HG02798 (cell line): ENCODE data around the gene BDH1.

Experiments used
- ATAC-seq: cut with Tn5 transposase; IDR thresholded peaks from one replicate; pipeline ENCODE4 v1.9.1; 2021; ENCODE audit warnings: mild to moderate bottlenecking; ENCODE audit not compliant: unreplicated experiment, poor library complexity

Gene BDH1

DNA sequence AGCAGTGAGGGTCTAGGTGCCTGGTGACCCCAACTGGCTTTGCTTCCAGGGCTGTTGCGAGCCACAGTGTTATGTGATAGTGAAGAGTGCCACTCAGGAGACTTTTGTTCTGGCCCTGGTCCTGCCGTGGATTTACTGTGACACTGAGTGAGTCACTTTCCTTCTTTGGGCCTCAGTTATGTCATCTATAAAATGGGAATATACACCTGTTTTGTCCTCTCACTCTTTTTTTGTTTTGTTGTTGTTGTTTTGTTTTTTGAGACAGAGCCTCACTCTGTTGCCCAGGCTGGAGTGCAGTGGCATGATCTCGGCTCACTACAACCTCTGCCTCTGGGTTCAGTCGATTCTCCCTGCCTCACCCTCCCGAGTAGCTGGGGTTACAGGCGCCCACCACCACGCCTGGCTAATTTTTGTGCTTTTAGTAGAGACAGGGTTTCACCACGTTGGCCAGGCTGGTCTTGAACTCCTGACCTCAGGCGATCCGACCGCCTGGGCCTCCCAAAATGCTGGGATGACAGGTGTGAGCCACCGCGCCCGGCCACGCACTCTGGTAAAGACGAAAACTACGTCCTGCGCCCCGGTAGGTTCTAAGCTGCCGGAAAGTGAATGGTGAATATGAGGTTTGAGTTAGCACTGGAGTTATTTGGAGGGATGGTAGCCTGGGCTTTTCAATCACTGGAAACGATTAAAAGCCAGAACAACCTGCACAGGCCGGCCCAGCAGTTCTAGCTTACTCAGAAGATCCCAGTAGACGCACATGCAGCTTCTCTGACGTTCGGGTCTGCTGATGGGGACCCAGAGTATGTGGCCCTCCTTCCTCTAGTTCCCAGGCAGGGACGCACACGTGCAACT lies 46.6 kb downstream of the BDH1 start:
- no peak for ATAC-seq

DNA sequence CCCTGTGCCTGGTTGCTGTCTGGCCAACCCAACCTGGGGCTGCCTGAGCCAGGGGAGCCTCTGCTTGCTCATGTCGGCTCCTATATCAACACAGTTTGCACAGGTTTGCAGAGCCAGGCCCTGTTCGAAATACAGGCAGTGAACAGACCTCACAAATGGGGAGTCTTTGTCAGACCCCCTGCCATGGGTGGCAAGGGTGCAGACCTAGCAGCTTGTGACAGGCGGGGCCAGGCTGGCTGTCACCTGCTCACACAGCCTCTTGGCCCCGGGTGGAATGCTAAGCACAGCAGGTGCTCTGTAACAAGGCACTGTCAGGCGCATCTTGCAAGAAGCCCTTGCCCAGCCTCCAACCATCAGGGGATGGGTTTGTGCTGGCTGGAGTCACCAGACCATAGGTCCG lies 47.3 kb downstream of the BDH1 start:
- ATAC-seq, result no peak

GRCh38 chr3:197508051-197508451 lies 47.7 kb downstream of the BDH1 start:
- ATAC-seq, result no peak

GRCh38 chr3:197507541-197507940 lies 48.2 kb downstream of the BDH1 start:
- no peak for ATAC-seq

DNA sequence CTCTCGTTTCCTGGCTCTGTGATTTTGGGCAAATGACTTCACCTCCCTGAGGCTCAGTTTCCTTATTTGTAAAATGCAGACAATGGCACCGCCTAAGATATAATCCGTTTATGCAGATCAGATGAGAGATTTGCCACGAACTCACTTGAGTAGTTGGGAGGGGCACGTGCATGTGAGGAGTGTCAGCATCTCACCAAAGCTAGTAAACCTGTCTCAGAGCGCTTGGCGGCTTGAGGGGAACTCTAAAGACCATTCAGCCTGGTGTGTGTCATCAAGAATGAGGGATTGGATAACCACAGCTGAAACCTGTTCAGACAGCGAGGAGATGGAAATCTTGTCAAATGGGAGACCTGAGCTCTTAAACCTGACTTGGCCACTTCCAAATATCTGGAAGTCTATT lies 48.7 kb downstream of the BDH1 start:
- ATAC-seq, result no peak

GRCh38 chr3:197505796-197506548 lies 49.8 kb downstream of the BDH1 start:
- ATAC-seq, result no peak

DNA sequence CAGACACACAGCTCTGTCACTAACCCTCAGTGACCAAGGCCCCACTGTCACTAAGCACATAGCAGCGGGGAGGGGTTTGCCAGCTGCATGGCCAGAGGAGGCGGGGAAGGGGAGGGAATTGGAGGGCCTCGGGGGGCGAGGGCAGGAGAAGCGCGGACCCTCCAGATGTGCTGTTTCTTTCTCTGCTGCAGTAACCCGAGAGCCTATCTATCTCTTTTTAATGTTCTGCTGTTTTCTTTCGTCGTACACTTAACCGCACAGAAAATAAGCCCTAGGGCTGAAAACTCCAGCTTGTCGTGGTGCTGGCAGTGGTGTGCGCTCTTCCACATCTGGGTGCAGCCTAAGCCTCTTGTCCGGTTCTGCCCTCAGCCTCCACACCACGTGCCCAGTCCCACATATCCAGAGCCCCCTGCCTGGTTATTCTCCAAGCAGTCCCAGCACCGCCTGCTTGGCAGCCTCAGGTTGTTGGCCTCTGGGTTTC lies 51.1 kb downstream of the BDH1 start:
- no peak for ATAC-seq

DNA sequence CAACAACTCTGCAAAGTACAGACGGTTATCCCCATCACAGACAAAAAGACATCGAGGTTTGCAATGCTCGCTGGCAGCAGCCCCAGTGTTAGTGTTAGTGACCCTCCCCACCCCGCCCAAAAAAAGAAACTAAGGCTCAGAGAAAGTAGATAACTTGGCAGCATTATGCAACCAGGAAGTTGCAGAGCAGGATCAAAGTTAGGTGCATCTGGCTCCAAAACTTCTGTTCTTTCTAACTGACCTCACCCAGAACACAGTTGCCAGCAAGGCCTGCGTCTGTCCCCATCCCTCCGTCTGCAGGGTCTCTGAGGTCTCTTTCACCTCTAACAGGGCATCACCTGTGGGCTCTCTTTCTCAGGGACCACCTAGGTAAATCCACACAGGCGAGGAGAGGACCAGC lies 51.5 kb downstream of the BDH1 start:
- ATAC-seq, result no peak

GRCh38 chr3:197503652-197504051 lies 52.1 kb downstream of the BDH1 start:
- ATAC-seq, result no peak

GRCh38 chr3:197501879-197502620 lies 53.7 kb downstream of the BDH1 start:
- peak; percentile 67 for ATAC-seq

DNA sequence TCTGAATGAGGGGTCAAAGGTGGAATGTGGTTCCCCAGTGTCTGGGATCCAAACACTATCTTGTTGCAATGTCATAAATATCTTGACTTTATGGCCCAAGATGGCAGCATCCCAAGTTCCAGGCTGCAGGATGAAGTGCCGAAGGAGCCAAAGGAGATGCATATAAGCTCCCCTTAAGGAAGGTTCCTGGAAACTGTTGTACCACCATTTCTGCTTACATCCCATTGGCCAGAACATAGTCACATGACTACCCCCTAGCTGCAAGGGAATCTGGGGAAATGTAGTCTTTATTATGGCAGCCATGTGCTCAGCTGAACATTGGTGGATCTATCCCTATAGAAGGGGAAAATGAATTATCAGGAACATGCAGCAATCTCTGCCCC lies 54.3 kb downstream of the BDH1 start:
- ATAC-seq, result peak; percentile 17

GRCh38 chr3:197500812-197501211 lies 55.0 kb downstream of the BDH1 start:
- no peak for ATAC-seq

GRCh38 chr3:197499427-197499826 lies 56.3 kb downstream of the BDH1 start:
- ATAC-seq, result no peak

- ATAC-seq, result no peak
Observed at GRCh38 chr3:197498499-197499241, 57.1 kb downstream of the BDH1 start.

GRCh38 chr3:197496746-197497125 lies 59.0 kb downstream of the BDH1 start:
- ATAC-seq, result no peak

GRCh38 chr3:197495999-197496745 lies 59.6 kb downstream of the BDH1 start:
- ATAC-seq, result no peak

DNA sequence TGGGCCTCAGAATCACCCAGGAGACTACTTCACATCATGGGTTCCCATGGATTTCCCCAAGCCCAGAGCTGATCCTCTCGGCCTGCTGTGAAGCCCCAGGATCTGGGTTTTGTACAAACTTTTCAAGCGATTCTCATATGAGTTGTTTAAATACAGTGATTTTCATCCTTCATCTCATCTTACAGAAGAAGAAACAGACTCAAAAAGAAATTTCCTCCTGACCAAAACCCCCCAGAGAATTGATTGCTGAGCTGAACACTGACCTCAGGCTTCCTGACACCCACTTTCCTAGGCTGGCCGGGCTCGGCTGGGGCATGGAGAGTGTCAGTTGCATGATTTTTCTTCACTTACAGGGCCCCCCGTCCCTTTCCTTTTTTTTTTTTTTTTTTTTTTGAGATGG lies 60.3 kb downstream of the BDH1 start:
- ATAC-seq, result peak; percentile 45

DNA sequence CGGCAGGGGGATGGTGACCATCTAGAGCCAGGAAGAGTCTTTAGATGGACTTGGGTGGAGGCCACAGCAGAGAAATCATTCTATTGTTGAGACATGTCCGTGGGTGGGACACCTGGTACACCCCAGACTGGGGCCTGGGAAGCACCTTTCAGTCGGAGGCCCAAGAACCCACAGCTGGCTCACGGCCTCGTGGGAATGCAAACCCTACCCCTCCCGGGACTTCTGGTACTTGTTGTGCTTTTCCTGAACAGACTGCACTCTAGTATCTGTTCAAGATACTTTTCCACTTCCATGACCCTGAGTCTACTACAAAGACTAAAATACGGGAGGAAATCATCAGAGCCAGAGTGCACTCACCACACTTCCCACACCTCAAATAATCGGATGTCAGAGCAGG lies 60.7 kb downstream of the BDH1 start:
- ATAC-seq, result peak; percentile 49

DNA sequence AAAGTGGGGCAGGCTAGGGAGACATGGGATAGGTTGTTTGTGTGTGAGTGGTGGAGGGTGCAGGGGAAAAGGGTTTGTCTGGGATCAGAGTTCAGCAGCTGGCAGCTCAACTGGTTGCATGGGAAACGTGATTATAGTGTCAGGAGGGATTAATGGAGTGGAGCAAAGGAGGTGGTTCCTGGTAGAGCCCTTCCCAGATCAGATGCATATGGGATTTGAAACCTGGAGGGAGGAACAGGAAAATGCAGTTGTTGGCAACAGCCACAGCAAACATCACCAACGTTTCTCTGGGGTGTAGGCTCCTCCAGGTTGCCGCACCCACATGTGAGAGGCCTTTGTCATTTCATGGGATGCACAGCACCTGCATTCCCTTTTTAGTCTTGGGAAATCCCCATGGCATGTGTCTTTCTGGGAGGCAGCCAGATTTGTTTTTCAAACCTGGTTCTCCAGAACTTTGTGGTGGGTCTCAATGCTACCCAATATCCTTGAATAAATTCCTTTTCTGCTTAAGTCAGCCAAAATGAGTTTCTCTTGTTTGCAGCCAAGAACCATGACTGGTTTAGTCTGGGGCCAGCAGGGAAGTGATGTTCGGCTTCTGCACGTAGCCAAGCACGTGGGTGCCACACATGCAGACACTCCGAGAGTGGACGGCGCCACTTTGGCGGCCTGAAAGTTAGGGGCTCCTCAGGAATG lies 61.3 kb downstream of the BDH1 start:
- ATAC-seq, result peak; percentile 2
